ENCODE data around the gene CDCA7L. TPM values are rescaled to one million over a fixed set of nuclear protein-coding genes. Genes with fewer than 3 reads are reported as not detected.

The CDCA7L gene
- polyA plus RNA-seq, 1 of the 3 experiments (the other 2 are of a cell fraction), result 18.4 TPM

- Histone ChIP-seq H3K79me2 (ENCODE audit: insufficient read depth) (no peaks in the 10 kb centered on the region), H3K27me3 (ENCODE audit: insufficient read depth) (no peaks in the 10 kb centered on the region), H3K9me2 (no peaks in the 10 kb centered on the region), H2AFZ (ENCODE audit: low read depth) (no peak overlapping the region), H3K4me2 (no peak overlapping the region), H3K4me3 (ENCODE audit: low read depth in 2 of 2, low read length in 1 of 2) (no peak overlapping the region), H3K4me1 (ENCODE audit: control insufficient read depth in 1 of 2, insufficient read depth in 2 of 2, low read depth in 1 of 2, low read length in 1 of 2) (no peaks in the 10 kb centered on the region), H4K20me1 (ENCODE audit: insufficient read depth) (no peaks in the 10 kb centered on the region), H3K9ac (no peak overlapping the region), H3K27ac (ENCODE audit: low read depth in 2 of 2, low read length in 1 of 2) (no peak overlapping the region), H3F3A (replicated peaks; ENCODE audit: insufficient read depth) (no peaks in the 10 kb centered on the region), H3K36me3 (replicated peaks in 1 of 2; ENCODE audit: control insufficient read depth in 1 of 2, insufficient read depth in 2 of 2, low read length in 1 of 2) (peaks cover under 1 to 8% of the 10 kb centered on the region in 2 experiments), H3K9me3 (no peaks in the 10 kb centered on the region)
- CTCF ChIA-PET, result interaction anchor here (0.9 to 1.4 kb wide), 2 partner anchors 11 to 43 kb away, joined by 3 read pairs; no protein-coding TSS in a partner anchor
- POLR2A ChIA-PET, result no interaction called here
- DNase-seq, result no peak
- WGBS (ENCODE audit: low lambda C conversion rate), result 83% methylated on average over 7 of the region's 7 CpGs
- TF ChIP-seq USF2 (IDR thresholded peaks at IDR 0.05; ENCODE audit: borderline replicate concordance, low read depth, low read length) (no peak), ELF1 (IDR thresholded peaks at IDR 0.05) (no peak), JUND (IDR thresholded peaks at IDR 0.05) (no peak), RCOR1 (IDR thresholded peaks at IDR 0.05; ENCODE audit: low read length) (no peak)
Observed at GRCh38 chr7:21912305-21912704, 33.4 kb downstream of the CDCA7L start.

GRCh38 chr7:21911341-21911875 lies 34.3 kb downstream of the CDCA7L start:
- no peak for DNase-seq
- WGBS (ENCODE audit: low lambda C conversion rate), result 72% methylated on average over 8 of the region's 8 CpGs
- H3K79me2 ChIP-seq (ENCODE audit: insufficient read depth), result no peaks in the 10 kb centered on the region
- no peak overlapping the region for H3K4me3 ChIP-seq (ENCODE audit: low read depth in 2 of 2, low read length in 1 of 2)
- no peaks in the 10 kb centered on the region for H3F3A ChIP-seq (replicated peaks; ENCODE audit: insufficient read depth)
- ChIA-PET CTCF (interaction anchor here (1.4 kb wide), 1 partner anchor 12 kb away, joined by 3 read pairs; no protein-coding TSS in a partner anchor), POLR2A (no interaction called here)
- H3K4me2 ChIP-seq, result no peak overlapping the region
- H4K20me1 ChIP-seq (ENCODE audit: insufficient read depth), result no peaks in the 10 kb centered on the region
- no peak overlapping the region for H3K9ac ChIP-seq
- no peaks in the 10 kb centered on the region for H3K9me3 ChIP-seq
- H3K9me2 ChIP-seq, result no peaks in the 10 kb centered on the region
- peaks cover 2 to 14% of the 10 kb centered on the region in 2 experiments for H3K36me3 ChIP-seq (replicated peaks in 1 of 2; ENCODE audit: control insufficient read depth in 1 of 2, insufficient read depth in 2 of 2, low read length in 1 of 2)
- H3K27ac ChIP-seq (ENCODE audit: low read depth in 2 of 2, low read length in 1 of 2), result no peak overlapping the region
- no peak overlapping the region for H2AFZ ChIP-seq (ENCODE audit: low read depth)
- no peaks in the 10 kb centered on the region for H3K27me3 ChIP-seq (ENCODE audit: insufficient read depth)
- H3K4me1 ChIP-seq (ENCODE audit: control insufficient read depth in 1 of 2, insufficient read depth in 2 of 2, low read depth in 1 of 2, low read length in 1 of 2), result no peaks in the 10 kb centered on the region
- no peak for TF ChIP-seq GATA2 (CRISPR knock-in tag; IDR thresholded peaks at IDR 0.05)
- no peak for TF ChIP-seq POLR2AphosphoS5 (IDR thresholded peaks at IDR 0.05; ENCODE audit: low read depth, low read length)
- TF ChIP-seq FOXM1 (IDR thresholded peaks at IDR 0.05; ENCODE audit: low read depth), result no peak
- no peak for TF ChIP-seq CHD2 (IDR thresholded peaks at IDR 0.05; ENCODE audit: low read length, partially characterized antibody)
- TF ChIP-seq SIN3A (IDR thresholded peaks at IDR 0.05; ENCODE audit: borderline replicate concordance, low read depth, low read length), result no peak
- no peak for TF ChIP-seq NRF1 (IDR thresholded peaks at IDR 0.05; ENCODE audit: low read depth, low read length)
- TF ChIP-seq MAX (IDR thresholded peaks at IDR 0.05; ENCODE audit: low read depth), result no peak
- TF ChIP-seq ZBTB33 (IDR thresholded peaks at IDR 0.05; ENCODE audit: borderline replicate concordance, low read depth), result no peak
- TF ChIP-seq TEAD4 (IDR thresholded peaks at IDR 0.05; ENCODE audit: borderline replicate concordance, insufficient read depth), result no peak
- no peak for TF ChIP-seq ELF1 (IDR thresholded peaks at IDR 0.05)
- TF ChIP-seq MEF2A (IDR thresholded peaks at IDR 0.05; ENCODE audit: borderline replicate concordance, low read depth), result no peak
- TF ChIP-seq FOSL2 (IDR thresholded peaks at IDR 0.05; ENCODE audit: borderline replicate concordance, low read depth), result no peak
- TF ChIP-seq RCOR1 (IDR thresholded peaks at IDR 0.05; ENCODE audit: low read length), result no peak
- TF ChIP-seq IRF3 (IDR thresholded peaks at IDR 0.05; ENCODE audit: low read depth, low read length), result no peak
- TF ChIP-seq SMC3 (IDR thresholded peaks at IDR 0.05; ENCODE audit: low read depth, low read length), result no peak
- no peak for TF ChIP-seq JUND (IDR thresholded peaks at IDR 0.05)
- TF ChIP-seq MXI1 (IDR thresholded peaks at IDR 0.05; ENCODE audit: low read depth, low read length), result no peak
- TF ChIP-seq RXRA (IDR thresholded peaks at IDR 0.05; ENCODE audit: borderline replicate concordance, low read depth), result no peak
- TF ChIP-seq REST (IDR thresholded peaks at IDR 0.05; ENCODE audit: low read depth, low read length), result no peak
